HG02678 (cell line): ENCODE measurements around the gene SLC35A5.
A peak's percentile ranks its signal among the peaks of the same experiment; 100 is the strongest.

Source experiments
- ATAC-seq: cut with Tn5 transposase; IDR thresholded peaks from one replicate; pipeline ENCODE4 v1.9.1; 2021; ENCODE audit warnings: mild to moderate bottlenecking, moderate library complexity; ENCODE audit not compliant: unreplicated experiment

The SLC35A5 gene

GRCh38 chr3:112619295-112619694, 57.5 kb downstream of the SLC35A5 start:
- ATAC-seq: peak; percentile 89

GRCh38 chr3:112623213-112623612, 61.4 kb downstream of the SLC35A5 start:
- ATAC-seq: no peak

DNA sequence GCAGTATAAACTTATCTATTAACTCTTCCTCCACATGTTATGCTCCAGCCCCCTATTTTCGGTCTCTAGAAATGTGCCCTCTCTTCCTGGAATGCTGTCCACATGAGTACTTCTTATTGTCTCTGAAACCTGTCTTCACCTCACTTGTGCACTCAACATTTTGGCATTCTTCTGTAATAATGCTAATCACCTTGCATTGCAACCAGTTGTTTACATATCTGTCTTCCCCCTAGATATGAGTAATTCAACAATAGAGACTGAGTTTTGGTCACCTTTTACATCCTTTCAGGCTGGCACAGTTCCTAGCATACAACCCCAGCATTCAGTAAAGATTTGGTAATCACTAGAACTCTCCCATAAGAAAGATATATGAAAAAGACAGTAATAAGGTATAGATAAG, 61.9 kb downstream of the SLC35A5 start:
- no peak for ATAC-seq

GRCh38 chr3:112627419-112627818, 65.6 kb downstream of the SLC35A5 start:
- ATAC-seq: no peak

- no peak for ATAC-seq
Observed at GRCh38 chr3:112627919-112628466, 66.1 kb downstream of the SLC35A5 start.

DNA sequence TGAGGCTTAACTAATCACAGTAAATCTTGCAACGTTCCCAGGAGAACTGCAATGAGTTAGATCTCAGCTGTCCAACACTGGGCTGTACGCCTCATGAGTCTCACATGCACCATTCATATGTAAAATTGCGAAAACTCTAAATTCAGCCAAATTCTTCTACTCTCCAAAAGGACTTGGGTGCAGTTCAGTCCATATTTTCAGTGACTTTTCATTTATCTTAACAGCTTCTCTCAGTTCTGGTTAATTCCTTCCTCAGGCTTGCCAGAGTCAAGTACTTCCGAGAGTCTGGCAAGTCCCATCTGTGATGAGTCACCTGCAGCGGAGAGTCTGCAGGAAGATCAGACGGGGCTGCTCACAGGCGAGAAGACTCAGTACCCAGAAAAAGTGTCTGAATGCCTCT, 67.6 kb downstream of the SLC35A5 start:
- no peak for ATAC-seq

GRCh38 chr3:112631257-112631656, 69.4 kb downstream of the SLC35A5 start:
- no peak for ATAC-seq

DNA sequence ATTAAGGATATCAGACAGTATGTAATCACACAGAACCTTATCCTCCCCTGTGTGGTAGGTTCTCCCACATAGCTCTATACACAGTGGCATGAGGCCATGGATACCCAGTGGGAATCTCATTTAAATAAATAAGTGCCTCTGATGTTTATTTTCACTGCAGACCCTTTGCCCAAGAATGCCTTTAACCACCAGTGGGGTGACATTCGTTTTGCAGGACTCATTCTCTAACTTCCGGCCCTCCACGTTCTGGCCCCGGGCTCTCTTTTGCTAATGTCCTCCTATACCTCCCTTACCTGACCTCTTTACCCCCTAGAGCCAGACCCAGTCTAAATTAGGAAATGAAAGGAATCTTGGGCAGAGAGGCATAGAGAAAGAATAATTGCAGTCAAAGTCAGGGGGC, 70.8 kb downstream of the SLC35A5 start:
- ATAC-seq: no peak

GRCh38 chr3:112633191-112633590, 71.3 kb downstream of the SLC35A5 start:
- no peak for ATAC-seq

DNA sequence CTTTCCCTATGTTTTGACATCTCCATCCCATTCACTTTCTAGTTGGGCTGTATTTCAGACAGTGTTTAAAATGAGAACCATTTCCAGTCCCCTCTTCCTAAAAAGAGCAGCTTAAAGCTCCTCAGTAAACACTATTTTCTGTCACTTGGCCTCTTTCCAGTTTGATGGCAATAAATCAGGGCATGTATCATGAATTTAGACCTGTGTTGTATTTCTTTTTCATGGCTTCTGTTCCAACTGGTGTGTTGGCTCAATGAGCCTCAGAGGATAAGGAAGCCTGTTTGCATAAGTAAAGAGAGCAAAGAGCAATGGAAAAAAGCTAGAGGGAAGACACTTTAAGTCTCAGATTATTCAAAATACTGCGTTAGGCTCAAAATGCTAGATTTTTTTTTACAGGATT, 71.9 kb downstream of the SLC35A5 start:
- no peak for ATAC-seq

DNA sequence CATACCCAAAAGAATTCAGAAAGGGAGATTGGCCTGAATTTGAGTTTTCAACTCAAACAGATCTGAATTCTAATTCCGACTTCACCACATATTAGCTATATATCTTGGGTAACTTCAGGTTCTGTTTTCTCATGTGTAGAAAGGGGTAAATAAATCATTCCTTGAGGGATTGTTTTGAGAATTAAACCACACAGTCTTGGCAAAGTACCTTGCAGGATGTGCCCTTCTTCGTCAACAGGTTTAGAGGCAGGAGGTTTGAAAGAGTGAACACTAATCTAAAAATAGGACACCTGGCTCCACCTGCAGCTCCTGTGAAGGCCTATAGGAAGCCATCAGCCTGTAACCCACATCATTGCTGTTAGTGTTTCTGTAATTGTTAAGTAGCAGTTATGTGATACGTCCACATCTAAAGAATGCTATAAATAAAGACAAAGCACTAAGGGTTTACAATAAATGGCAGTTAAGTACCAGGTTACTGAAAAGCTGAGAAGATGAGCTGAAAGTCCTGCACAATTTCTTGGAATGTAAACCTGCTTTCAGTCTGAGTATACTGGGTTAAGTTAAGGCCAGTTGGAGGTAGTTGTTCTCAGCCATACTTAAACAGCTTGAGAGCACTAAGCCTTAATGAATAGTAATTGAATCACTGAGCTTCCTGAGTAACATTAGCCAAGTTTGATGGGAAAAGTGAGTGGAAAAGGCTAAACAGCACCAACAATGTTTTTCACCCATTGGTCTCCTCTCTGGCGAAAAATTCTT, 73.1 kb downstream of the SLC35A5 start:
- no peak for ATAC-seq
